ENCODE results near the gene QSER1.

QSER1 gene

GRCh38 chr11:32855601-32856000 is 37.0 kb upstream of the QSER1 start:
- Histone ChIP-seq H3K9me2 (replicated peaks; ENCODE audit: control insufficient read depth, low read length) (no peaks in the 10 kb centered on the region), H3K4me1 (ENCODE audit: control insufficient read depth, low read length) (no peaks in the 10 kb centered on the region), H3K4me2 (ENCODE audit: low read length) (no peak overlapping the region), H3F3A (ENCODE audit: control insufficient read depth, insufficient read depth) (no peaks in the 10 kb centered on the region), H3K27ac (ENCODE audit: low read depth, low read length) (no peak overlapping the region), H3K36me3 (ENCODE audit: control insufficient read depth, low read length) (no peaks in the 10 kb centered on the region), H3K9me3 (ENCODE audit: control insufficient read depth, insufficient read depth, low read length) (no peaks in the 10 kb centered on the region), H3K27me3 (ENCODE audit: control insufficient read depth, low read length) (no peaks in the 10 kb centered on the region), H3K4me3 (ENCODE audit: low read length) (no peak overlapping the region), H3K79me2 (ENCODE audit: control insufficient read depth, low read length) (no peaks in the 10 kb centered on the region), H4K20me1 (ENCODE audit: control insufficient read depth, insufficient read depth, low read depth, low read length) (no peaks in the 10 kb centered on the region)
- no peak for TF ChIP-seq CTCF (IDR thresholded peaks at IDR 0.05; ENCODE audit: low read depth, low read length, poor library complexity, severe bottlenecking)
- TF ChIP-seq EZH2phosphoT487 (IDR thresholded peaks at IDR 0.05; ENCODE audit: borderline replicate concordance, low read length) = no peak

- Histone ChIP-seq H3K27me3 (ENCODE audit: control insufficient read depth, low read length) (no peaks in the 10 kb centered on the region), H3K27ac (ENCODE audit: low read depth, low read length) (no peak overlapping the region), H3K36me3 (ENCODE audit: control insufficient read depth, low read length) (no peaks in the 10 kb centered on the region), H3K4me1 (ENCODE audit: control insufficient read depth, low read length) (no peaks in the 10 kb centered on the region), H3K4me2 (ENCODE audit: low read length) (no peak overlapping the region), H3K79me2 (ENCODE audit: control insufficient read depth, low read length) (no peaks in the 10 kb centered on the region), H3K9me2 (replicated peaks; ENCODE audit: control insufficient read depth, low read length) (no peaks in the 10 kb centered on the region), H4K20me1 (ENCODE audit: control insufficient read depth, insufficient read depth, low read depth, low read length) (no peaks in the 10 kb centered on the region), H3K9me3 (ENCODE audit: control insufficient read depth, insufficient read depth, low read length) (no peaks in the 10 kb centered on the region), H3F3A (ENCODE audit: control insufficient read depth, insufficient read depth) (no peaks in the 10 kb centered on the region), H3K4me3 (ENCODE audit: low read length) (no peak overlapping the region)
- TF ChIP-seq CTCF (IDR thresholded peaks at IDR 0.05; ENCODE audit: low read depth, low read length, poor library complexity, severe bottlenecking) (no peak), EZH2phosphoT487 (IDR thresholded peaks at IDR 0.05; ENCODE audit: borderline replicate concordance, low read length) (no peak)
Observed at GRCh38 chr11:32858731-32859130, 33.9 kb upstream of the QSER1 start.

- H3K9me3 ChIP-seq (ENCODE audit: control insufficient read depth, insufficient read depth, low read length) = no peaks in the 10 kb centered on the region
- H3K36me3 ChIP-seq (ENCODE audit: control insufficient read depth, low read length) = no peaks in the 10 kb centered on the region
- TF ChIP-seq CTCF (IDR thresholded peaks at IDR 0.05; ENCODE audit: low read depth, low read length, poor library complexity, severe bottlenecking) (no peak), EZH2phosphoT487 (IDR thresholded peaks at IDR 0.05; ENCODE audit: borderline replicate concordance, low read length) (no peak)
- no peak overlapping the region for H3K4me3 ChIP-seq (ENCODE audit: low read length)
- H3K4me2 ChIP-seq (ENCODE audit: low read length) = no peak overlapping the region
- H3K9me2 ChIP-seq (replicated peaks; ENCODE audit: control insufficient read depth, low read length) = no peaks in the 10 kb centered on the region
- no peaks in the 10 kb centered on the region for H3K79me2 ChIP-seq (ENCODE audit: control insufficient read depth, low read length)
- H3F3A ChIP-seq (ENCODE audit: control insufficient read depth, insufficient read depth) = no peaks in the 10 kb centered on the region
- no peaks in the 10 kb centered on the region for H3K4me1 ChIP-seq (ENCODE audit: control insufficient read depth, low read length)
- H4K20me1 ChIP-seq (ENCODE audit: control insufficient read depth, insufficient read depth, low read depth, low read length) = no peaks in the 10 kb centered on the region
- H3K27ac ChIP-seq (ENCODE audit: low read depth, low read length) = no peak overlapping the region
- H3K27me3 ChIP-seq (ENCODE audit: control insufficient read depth, low read length) = no peaks in the 10 kb centered on the region
Observed at GRCh38 chr11:32861850-32862577, 30.6 kb upstream of the QSER1 start.
